Activated CD8-positive, alpha-beta memory T cell treated with anti-CD3 and anti-CD28 coated beads, Interleukin-2, amount 50 U/mL, for 48 hours (primary cell): ENCODE measurements around the gene CHRNE.

Experiments
- DNase-seq: peaks from one replicate; pipeline ENCODE4 v3.0.0-alpha.2; 2020

The CHRNE gene

DNA sequence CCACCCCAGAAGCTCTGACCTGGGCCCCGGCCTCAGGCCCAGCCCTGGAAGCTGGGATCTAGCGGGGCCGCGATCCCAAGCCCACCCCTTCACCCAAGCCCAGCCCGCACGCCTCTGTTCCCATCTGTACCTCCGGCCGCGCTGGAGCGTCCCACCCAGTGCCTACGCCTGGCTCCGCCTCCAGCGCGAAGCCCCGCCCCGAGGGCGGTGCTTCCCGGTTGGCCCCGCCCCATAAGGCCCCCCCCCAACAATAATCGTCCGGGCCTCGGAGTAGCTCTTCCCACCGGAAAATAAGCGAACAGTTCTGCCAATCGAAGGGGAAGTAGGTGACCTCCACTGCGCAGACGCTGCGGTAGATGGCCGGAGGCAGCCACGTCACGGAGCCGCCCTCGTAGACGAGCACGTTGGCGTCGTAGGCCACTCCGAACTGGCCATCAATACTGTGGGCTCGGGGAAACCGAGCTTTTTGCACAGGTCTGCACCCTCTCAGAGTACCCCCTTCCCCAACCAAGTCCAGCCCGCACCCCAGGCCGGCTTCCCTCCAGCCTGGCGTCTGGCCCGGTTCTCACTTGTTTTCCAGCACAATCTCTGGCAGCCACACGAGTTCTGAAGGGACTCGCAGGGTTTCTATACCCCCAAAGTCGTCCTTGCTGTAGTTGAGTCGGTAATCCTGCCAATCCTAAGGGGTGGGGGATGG lies 1.1 kb downstream of the CHRNE start:
- peak; percentile 67 for DNase-seq

DNA sequence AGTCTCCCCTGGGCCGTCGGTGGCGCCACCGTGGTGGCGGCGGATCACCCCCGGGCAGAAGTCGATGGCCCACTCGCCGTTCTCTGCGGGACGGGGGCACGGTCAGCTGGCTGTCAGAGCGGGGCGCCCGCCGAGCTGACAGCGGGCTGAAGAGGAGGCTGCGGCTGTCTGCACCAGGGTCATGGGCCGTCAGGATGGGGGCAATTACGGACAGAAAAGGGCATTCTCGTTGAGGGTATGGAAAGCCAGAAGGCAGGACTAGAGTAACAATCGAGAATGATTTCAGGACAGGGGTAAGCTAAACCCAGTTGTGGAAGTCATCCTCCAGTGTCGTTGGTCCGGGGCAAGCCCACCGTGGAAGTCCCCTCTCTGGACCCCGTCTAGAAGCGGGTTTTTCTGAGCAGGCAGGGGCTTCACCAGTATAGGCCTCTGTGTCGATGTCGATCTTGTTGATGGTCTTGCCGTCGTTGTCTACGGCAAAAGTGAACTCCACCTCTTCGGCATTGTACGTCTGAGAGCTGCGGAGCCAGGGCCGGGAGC lies 1.7 kb downstream of the CHRNE start:
- no peak for DNase-seq

- peak; percentile 75 for DNase-seq
Observed at GRCh38 chr17:4900231-4901107, 2.4 kb downstream of the CHRNE start.

DNA sequence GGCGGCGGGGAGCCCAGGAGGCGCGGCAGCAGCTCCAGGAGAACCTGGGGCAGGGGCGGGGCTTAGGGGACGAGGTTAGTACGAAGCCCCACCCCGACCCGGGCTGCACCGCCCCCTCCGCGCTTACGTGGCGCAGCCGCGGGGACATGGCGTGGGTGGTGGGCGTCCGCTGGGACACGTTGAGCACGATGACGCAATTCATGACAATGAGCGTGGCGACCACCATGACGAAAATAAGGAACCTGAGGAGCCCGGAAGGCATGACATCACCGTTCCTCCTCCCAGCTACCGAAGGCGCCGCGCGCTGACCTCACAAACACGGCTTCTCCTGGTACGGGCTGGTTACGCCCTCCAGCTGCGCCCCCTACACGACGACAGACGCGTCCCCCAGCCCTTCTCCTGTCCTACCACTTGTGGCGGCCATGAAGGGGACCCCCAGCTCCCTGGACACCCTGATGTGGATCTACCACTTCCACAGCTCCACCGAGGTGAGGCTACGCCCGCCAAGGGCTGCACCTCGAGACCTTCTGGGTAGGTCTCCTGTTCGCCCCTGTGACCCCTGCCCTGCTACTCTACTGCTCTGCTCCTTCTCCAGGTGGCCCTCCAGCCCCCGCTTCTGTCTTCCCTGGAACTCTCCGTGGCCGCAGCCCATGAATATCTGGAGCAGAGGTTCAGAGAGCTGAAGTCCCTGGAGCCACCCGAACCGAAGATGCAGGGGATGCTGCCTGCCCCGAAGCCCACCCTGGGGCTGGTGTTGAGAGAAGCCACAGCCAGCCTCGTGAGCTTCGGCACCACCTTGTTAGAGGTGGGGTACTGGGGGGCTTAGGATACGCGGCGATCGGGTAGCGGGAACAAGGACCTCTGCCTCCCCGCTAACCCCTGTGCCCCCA lies 3.3 kb downstream of the CHRNE start, which contains the start of gene C17orf107:
TSS of gene C17orf107 (plus strand) at position 196 of the 890 bp plus-strand sequence. CDS start at position 423, 227 bp downstream.
- DNase-seq: peak; percentile 98

- DNase-seq: no peak
Observed at GRCh38 chr17:4898927-4899326, 4.0 kb downstream of the CHRNE start.

- no peak for DNase-seq
Observed at GRCh38 chr17:4898351-4898750, 4.5 kb downstream of the CHRNE start.

DNA sequence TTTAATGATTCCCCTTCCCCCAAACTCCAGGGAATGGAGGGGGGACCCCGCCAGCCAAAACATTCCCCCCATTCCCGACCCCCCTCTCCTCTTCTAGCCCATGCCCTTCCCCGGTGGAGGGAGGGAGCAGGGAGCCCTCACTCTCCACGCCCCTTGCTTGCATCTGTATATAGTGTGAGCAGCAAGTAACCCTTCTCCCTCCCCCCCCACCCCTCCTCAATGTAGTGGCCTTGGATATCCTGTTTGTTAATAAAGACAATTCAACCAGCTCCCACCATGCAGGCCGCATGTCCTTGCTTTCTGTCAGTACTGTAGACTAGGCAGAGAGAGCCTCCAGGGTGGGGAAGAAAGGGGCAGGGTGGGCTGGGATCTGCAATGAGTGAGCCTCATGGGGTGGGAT lies 5.1 kb downstream of the CHRNE start:
- DNase-seq: no peak

GRCh38 chr17:4897198-4897687 lies 5.7 kb downstream of the CHRNE start:
- DNase-seq: no peak

GRCh38 chr17:4896332-4897197 lies 6.3 kb downstream of the CHRNE start:
- no peak for DNase-seq

- DNase-seq: no peak
Observed at GRCh38 chr17:4895657-4896331, 7.1 kb downstream of the CHRNE start.

DNA sequence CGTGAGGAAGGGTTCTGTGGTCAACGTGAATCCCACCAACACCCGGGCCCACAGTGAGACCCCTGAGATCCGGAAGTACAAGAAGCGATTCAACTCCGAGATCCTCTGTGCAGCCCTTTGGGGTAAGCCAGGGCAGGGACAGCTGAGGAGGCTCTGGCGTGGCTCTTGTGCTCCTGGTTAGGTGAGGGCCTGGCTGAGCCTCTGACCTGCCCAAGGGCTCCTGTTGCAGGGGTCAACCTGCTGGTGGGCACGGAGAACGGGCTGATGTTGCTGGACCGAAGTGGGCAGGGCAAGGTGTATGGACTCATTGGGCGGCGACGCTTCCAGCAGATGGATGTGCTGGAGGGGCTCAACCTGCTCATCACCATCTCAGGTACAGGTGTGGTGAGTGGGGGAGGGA lies 7.8 kb downstream of the CHRNE start:
- no peak for DNase-seq

GRCh38 chr17:4893721-4894560 lies 9.0 kb downstream of the CHRNE start:
- DNase-seq: no peak

DNA sequence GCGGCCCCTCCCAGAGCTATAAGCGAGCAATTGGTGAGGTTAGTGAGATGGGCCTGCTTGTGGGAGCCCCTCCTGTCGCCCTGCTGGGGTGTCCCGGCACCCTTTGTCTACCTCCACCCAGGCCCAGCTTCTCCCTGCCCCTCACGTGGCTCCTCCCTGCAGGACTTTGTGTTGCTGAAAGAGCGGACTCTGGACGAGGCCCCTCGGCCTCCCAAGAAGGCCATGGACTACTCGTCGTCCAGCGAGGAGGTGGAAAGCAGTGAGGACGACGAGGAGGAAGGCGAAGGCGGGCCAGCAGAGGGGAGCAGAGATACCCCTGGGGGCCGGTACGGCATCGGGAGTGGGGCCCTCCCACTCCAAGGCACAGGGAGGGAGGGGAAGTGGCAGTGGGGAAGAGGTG lies 9.6 kb downstream of the CHRNE start:
- no peak for DNase-seq

- DNase-seq: no peak
Observed at GRCh38 chr17:4892499-4893221, 10.2 kb downstream of the CHRNE start.

DNA sequence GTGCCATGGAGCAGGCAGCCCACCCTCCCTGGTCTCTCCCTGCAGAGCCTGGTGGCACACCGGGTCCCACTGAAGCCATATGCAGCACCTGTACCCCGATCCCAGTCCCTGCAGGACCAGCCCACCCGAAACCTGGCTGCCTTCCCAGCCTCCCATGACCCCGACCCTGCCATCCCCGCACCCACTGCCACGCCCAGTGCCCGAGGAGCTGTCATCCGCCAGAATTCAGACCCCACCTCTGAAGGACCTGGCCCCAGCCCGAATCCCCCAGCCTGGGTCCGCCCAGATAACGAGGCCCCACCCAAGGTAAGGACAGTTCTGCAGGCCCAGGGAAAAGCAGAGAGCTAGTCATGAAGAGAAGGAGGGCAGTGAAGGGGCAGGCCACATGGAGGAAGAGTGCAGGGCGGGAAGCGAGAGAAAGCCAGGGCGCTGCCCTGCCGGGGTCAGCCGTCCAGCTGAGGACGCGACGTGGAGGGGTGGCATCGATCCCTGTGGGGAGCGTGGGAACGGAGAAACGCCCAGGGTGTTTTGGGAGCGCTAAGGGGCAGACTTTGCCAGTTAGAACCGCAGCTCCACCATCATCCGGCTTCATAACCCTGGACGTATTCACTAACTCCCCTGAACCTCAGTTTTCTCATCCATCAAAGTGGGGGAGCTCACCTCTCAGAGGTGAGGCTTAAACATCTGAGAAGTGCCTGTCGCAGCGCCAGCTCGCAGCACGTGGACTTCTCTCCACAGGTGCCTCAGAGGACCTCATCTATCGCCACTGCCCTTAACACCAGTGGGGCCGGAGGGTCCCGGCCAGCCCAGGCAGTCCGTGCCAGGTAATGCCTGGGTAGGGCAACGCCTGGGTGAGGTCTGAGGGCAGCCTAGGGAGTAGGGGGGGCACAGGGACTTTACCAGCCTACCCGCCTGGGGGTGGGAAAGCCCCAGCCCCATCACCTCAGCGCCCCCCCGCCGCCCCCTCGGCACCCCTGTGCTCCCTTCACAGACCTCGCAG lies 11.2 kb downstream of the CHRNE start:
- no peak for DNase-seq

- DNase-seq: no peak
Observed at GRCh38 chr17:4887581-4887980, 15.3 kb downstream of the CHRNE start.

GRCh38 chr17:4886830-4887229 lies 16.1 kb downstream of the CHRNE start:
- DNase-seq: no peak

GRCh38 chr17:4884489-4884888 lies 18.4 kb downstream of the CHRNE start:
- no peak for DNase-seq
